K562 (cell line): ENCODE results near the gene CLEC2L. TPM values are rescaled to one million over a fixed set of nuclear protein-coding genes. Genes with fewer than 3 reads are reported as not detected.

Experiments
- polyA plus RNA-seq, 8 experiments: library from polyadenylated mRNA; depleted of rRNA in 4 of 8; stranded (reverse) in 5 of 8; unstranded in 3 of 8; fragments of >200 nt; fragmentation: Nextera tagmentation in 2 of 8; fragmentation: Illumina TruSeq in 1 of 8; extraction: Ambion mirVana in 2 of 8; extraction: Trizol in 1 of 8; gene quantifications; 2 replicates each; pipeline versions ENCODE4 v1.2.1 to v1.2.3, GENCODE V29; 2011 to 2014; ENCODE audit warnings: inconsistent platforms in 1 of 8, missing spikeins in 1 of 8
- total RNA-seq, 7 experiments: library from RNA; depleted of rRNA in 6 of 7; stranded (reverse); fragments of >200 nt in 6 of 7; fragmentation: Illumina TruSeq in 2 of 7; extraction: Trizol in 2 of 7; gene quantifications; 2 replicates each; pipeline versions ENCODE4 v1.2.1 to v1.2.3, GENCODE V29; 2011 to 2021; ENCODE audit warnings: low replicate concordance in 1 of 7
- TF ChIP-seq, protein P1 (sequence below): fragments of 200-600 bp; sonication (generic); IDR thresholded peaks from one replicate; pipeline ENCODE4 v1.6.1; 2012; ENCODE audit warnings: mild to moderate bottlenecking, low read depth, low read length, inconsistent platforms
- TF ChIP-seq, protein P2 (sequence below): fragments of 450-650 bp; IDR thresholded peaks from 2 replicates; pipeline ENCODE4 v1.6.1; 2016; ENCODE audit warnings: mild to moderate bottlenecking, moderate library complexity

The CLEC2L gene
- total and polyA plus RNA-seq, 9 of the 15 experiments (the other 6 are each of a cell fraction or from before 2014, with no cell fraction given), result 0.84 to 5.5 (median 1.8) TPM

DNA sequence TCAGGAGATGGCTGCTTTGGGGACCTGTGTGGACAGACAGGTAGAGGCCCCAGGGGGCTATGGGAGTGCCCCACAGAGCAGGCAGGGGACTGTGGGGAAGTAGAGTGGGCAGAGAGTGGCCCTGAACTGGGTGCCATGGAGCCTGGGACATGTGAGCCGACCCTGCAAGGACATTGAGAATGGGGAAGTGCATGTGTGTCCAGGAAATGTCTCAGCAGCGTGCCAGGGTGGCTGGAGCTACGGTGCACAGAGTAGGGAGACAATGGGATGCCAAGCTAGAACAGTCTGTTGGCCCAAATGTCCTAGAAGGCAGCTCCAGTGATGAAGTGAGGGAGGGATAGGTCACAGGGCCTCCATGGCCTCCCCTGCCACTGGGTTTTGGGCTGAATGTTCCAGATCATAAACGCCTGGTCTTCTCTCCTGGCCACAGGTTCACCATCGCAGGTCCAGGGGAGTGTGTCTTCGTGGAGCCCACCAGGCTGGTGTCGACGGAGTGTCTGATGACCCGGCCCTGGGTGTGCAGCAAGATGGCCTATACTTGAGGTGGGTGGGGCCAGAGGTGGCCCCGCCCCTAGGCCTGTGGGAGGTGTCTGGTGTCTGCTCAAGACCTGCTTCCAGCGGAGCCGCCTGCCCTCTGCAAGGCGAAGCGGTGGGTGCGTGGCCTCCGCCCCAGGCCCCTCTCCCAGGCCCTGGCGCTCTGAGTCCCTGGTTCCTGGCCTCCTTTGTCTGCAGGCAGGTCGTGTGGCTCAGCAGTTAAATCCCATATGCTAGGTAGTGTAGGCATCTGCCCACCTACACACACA, 20.5 kb downstream of the CLEC2L start (continued):
- TF ChIP-seq, protein P1, sequence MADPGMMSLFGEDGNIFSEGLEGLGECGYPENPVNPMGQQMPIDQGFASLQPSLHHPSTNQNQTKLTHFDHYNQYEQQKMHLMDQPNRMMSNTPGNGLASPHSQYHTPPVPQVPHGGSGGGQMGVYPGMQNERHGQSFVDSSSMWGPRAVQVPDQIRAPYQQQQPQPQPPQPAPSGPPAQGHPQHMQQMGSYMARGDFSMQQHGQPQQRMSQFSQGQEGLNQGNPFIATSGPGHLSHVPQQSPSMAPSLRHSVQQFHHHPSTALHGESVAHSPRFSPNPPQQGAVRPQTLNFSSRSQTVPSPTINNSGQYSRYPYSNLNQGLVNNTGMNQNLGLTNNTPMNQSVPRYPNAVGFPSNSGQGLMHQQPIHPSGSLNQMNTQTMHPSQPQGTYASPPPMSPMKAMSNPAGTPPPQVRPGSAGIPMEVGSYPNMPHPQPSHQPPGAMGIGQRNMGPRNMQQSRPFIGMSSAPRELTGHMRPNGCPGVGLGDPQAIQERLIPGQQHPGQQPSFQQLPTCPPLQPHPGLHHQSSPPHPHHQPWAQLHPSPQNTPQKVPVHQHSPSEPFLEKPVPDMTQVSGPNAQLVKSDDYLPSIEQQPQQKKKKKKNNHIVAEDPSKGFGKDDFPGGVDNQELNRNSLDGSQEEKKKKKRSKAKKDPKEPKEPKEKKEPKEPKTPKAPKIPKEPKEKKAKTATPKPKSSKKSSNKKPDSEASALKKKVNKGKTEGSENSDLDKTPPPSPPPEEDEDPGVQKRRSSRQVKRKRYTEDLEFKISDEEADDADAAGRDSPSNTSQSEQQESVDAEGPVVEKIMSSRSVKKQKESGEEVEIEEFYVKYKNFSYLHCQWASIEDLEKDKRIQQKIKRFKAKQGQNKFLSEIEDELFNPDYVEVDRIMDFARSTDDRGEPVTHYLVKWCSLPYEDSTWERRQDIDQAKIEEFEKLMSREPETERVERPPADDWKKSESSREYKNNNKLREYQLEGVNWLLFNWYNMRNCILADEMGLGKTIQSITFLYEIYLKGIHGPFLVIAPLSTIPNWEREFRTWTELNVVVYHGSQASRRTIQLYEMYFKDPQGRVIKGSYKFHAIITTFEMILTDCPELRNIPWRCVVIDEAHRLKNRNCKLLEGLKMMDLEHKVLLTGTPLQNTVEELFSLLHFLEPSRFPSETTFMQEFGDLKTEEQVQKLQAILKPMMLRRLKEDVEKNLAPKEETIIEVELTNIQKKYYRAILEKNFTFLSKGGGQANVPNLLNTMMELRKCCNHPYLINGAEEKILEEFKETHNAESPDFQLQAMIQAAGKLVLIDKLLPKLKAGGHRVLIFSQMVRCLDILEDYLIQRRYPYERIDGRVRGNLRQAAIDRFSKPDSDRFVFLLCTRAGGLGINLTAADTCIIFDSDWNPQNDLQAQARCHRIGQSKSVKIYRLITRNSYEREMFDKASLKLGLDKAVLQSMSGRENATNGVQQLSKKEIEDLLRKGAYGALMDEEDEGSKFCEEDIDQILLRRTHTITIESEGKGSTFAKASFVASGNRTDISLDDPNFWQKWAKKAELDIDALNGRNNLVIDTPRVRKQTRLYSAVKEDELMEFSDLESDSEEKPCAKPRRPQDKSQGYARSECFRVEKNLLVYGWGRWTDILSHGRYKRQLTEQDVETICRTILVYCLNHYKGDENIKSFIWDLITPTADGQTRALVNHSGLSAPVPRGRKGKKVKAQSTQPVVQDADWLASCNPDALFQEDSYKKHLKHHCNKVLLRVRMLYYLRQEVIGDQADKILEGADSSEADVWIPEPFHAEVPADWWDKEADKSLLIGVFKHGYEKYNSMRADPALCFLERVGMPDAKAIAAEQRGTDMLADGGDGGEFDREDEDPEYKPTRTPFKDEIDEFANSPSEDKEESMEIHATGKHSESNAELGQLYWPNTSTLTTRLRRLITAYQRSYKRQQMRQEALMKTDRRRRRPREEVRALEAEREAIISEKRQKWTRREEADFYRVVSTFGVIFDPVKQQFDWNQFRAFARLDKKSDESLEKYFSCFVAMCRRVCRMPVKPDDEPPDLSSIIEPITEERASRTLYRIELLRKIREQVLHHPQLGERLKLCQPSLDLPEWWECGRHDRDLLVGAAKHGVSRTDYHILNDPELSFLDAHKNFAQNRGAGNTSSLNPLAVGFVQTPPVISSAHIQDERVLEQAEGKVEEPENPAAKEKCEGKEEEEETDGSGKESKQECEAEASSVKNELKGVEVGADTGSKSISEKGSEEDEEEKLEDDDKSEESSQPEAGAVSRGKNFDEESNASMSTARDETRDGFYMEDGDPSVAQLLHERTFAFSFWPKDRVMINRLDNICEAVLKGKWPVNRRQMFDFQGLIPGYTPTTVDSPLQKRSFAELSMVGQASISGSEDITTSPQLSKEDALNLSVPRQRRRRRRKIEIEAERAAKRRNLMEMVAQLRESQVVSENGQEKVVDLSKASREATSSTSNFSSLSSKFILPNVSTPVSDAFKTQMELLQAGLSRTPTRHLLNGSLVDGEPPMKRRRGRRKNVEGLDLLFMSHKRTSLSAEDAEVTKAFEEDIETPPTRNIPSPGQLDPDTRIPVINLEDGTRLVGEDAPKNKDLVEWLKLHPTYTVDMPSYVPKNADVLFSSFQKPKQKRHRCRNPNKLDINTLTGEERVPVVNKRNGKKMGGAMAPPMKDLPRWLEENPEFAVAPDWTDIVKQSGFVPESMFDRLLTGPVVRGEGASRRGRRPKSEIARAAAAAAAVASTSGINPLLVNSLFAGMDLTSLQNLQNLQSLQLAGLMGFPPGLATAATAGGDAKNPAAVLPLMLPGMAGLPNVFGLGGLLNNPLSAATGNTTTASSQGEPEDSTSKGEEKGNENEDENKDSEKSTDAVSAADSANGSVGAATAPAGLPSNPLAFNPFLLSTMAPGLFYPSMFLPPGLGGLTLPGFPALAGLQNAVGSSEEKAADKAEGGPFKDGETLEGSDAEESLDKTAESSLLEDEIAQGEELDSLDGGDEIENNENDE, result no peak
- TF ChIP-seq, protein P2, sequence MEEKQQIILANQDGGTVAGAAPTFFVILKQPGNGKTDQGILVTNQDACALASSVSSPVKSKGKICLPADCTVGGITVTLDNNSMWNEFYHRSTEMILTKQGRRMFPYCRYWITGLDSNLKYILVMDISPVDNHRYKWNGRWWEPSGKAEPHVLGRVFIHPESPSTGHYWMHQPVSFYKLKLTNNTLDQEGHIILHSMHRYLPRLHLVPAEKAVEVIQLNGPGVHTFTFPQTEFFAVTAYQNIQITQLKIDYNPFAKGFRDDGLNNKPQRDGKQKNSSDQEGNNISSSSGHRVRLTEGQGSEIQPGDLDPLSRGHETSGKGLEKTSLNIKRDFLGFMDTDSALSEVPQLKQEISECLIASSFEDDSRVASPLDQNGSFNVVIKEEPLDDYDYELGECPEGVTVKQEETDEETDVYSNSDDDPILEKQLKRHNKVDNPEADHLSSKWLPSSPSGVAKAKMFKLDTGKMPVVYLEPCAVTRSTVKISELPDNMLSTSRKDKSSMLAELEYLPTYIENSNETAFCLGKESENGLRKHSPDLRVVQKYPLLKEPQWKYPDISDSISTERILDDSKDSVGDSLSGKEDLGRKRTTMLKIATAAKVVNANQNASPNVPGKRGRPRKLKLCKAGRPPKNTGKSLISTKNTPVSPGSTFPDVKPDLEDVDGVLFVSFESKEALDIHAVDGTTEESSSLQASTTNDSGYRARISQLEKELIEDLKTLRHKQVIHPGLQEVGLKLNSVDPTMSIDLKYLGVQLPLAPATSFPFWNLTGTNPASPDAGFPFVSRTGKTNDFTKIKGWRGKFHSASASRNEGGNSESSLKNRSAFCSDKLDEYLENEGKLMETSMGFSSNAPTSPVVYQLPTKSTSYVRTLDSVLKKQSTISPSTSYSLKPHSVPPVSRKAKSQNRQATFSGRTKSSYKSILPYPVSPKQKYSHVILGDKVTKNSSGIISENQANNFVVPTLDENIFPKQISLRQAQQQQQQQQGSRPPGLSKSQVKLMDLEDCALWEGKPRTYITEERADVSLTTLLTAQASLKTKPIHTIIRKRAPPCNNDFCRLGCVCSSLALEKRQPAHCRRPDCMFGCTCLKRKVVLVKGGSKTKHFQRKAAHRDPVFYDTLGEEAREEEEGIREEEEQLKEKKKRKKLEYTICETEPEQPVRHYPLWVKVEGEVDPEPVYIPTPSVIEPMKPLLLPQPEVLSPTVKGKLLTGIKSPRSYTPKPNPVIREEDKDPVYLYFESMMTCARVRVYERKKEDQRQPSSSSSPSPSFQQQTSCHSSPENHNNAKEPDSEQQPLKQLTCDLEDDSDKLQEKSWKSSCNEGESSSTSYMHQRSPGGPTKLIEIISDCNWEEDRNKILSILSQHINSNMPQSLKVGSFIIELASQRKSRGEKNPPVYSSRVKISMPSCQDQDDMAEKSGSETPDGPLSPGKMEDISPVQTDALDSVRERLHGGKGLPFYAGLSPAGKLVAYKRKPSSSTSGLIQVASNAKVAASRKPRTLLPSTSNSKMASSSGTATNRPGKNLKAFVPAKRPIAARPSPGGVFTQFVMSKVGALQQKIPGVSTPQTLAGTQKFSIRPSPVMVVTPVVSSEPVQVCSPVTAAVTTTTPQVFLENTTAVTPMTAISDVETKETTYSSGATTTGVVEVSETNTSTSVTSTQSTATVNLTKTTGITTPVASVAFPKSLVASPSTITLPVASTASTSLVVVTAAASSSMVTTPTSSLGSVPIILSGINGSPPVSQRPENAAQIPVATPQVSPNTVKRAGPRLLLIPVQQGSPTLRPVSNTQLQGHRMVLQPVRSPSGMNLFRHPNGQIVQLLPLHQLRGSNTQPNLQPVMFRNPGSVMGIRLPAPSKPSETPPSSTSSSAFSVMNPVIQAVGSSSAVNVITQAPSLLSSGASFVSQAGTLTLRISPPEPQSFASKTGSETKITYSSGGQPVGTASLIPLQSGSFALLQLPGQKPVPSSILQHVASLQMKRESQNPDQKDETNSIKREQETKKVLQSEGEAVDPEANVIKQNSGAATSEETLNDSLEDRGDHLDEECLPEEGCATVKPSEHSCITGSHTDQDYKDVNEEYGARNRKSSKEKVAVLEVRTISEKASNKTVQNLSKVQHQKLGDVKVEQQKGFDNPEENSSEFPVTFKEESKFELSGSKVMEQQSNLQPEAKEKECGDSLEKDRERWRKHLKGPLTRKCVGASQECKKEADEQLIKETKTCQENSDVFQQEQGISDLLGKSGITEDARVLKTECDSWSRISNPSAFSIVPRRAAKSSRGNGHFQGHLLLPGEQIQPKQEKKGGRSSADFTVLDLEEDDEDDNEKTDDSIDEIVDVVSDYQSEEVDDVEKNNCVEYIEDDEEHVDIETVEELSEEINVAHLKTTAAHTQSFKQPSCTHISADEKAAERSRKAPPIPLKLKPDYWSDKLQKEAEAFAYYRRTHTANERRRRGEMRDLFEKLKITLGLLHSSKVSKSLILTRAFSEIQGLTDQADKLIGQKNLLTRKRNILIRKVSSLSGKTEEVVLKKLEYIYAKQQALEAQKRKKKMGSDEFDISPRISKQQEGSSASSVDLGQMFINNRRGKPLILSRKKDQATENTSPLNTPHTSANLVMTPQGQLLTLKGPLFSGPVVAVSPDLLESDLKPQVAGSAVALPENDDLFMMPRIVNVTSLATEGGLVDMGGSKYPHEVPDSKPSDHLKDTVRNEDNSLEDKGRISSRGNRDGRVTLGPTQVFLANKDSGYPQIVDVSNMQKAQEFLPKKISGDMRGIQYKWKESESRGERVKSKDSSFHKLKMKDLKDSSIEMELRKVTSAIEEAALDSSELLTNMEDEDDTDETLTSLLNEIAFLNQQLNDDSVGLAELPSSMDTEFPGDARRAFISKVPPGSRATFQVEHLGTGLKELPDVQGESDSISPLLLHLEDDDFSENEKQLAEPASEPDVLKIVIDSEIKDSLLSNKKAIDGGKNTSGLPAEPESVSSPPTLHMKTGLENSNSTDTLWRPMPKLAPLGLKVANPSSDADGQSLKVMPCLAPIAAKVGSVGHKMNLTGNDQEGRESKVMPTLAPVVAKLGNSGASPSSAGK, result peak; percentile 81
